DND-41 (cell line): Measurements from ENCODE around the gene HMG20A.

ENCODE experiments used
- ATAC-seq: fragments of 200-7000 bp; cut with Tn5 transposase; 3 replicates; pipeline ENCODE4 v1.9.1; 2021; ENCODE audit warnings: low read depth; ENCODE audit not compliant: insufficient read depth
- DNase-seq: peaks from one replicate; pipeline ENCODE4 v3.0.0-alpha.2; 2020
- H2AFZ ChIP-seq: 2 replicates; pipeline ENCODE4 v1.6.0; 2012; ENCODE audit warnings: low read depth, low read length
- H3K27ac ChIP-seq: 2 replicates; pipeline ENCODE4 v1.5.1; 2012; ENCODE audit warnings: low read length, inconsistent platforms
- H3K27me3 ChIP-seq: fragments of 200-600 bp; sonication (generic); 2 replicates; pipeline ENCODE4 v1.6.0; 2012; ENCODE audit warnings: low read length, mild to moderate bottlenecking, inconsistent platforms; ENCODE audit not compliant: insufficient read depth, poor library complexity
- H3K36me3 ChIP-seq: 2 replicates; pipeline ENCODE4 v1.5.1; 2012; ENCODE audit warnings: low read length, inconsistent platforms; ENCODE audit not compliant: insufficient read depth
- H3K4me1 ChIP-seq: 2 replicates; pipeline ENCODE4 v1.5.1; 2012; ENCODE audit warnings: mild to moderate bottlenecking, low read length; ENCODE audit not compliant: insufficient read depth
- H3K4me2 ChIP-seq: 2 replicates; pipeline ENCODE4 v1.6.0; 2012; ENCODE audit warnings: mild to moderate bottlenecking, moderate library complexity, low read length, inconsistent platforms; ENCODE audit not compliant: insufficient read depth
- H3K4me3 ChIP-seq, 2 experiments: fragments of 200-600 bp in 1 of 2; shearing (Covaris generic) in 1 of 2; 2 replicates each; pipeline ENCODE4 v1.5.1; 2012 to 2016; ENCODE audit warnings: inconsistent platforms in 2 of 2, low read length in 2 of 2, mild to moderate bottlenecking in 2 of 2, low read depth in 1 of 2, moderate library complexity in 1 of 2
- H3K79me2 ChIP-seq: 2 replicates; pipeline ENCODE4 v1.6.0; 2012; ENCODE audit warnings: low read length, inconsistent platforms; ENCODE audit not compliant: insufficient read depth
- H3K9ac ChIP-seq: 2 replicates; pipeline ENCODE4 v1.6.0; 2012; ENCODE audit warnings: low read depth, mild to moderate bottlenecking, inconsistent platforms, low read length, moderate library complexity
- H3K9me3 ChIP-seq: 2 replicates; pipeline ENCODE4 v1.5.1; 2012; ENCODE audit warnings: low read length, moderate library complexity, mild to moderate bottlenecking, inconsistent platforms; ENCODE audit not compliant: insufficient read depth, severe bottlenecking
- H4K20me1 ChIP-seq: 2 replicates; pipeline ENCODE4 v1.6.0; 2012; ENCODE audit warnings: low read length; ENCODE audit not compliant: insufficient read depth
- CTCF ChIP-seq: IDR thresholded peaks from 2 replicates; pipeline ENCODE4 v1.5.1; 2012; ENCODE audit warnings: borderline replicate concordance, low read length, moderate library complexity, mild to moderate bottlenecking; ENCODE audit not compliant: poor library complexity, severe bottlenecking; ENCODE audit errors: extremely low read depth
- EZH2 ChIP-seq: IDR thresholded peaks from 3 replicates; pipeline ENCODE4 v1.6.1; 2012; ENCODE audit warnings: borderline replicate concordance, low read depth, mild to moderate bottlenecking, moderate library complexity, low read length, inconsistent platforms; ENCODE audit not compliant: severe bottlenecking

The HMG20A gene

GRCh38 chr15:77516786-77517185, 96.1 kb downstream of the HMG20A start:
- Histone ChIP-seq H3K27ac (no peak overlapping the region), H3K4me1 (no peaks in the 10 kb centered on the region), H3K9me3 (no peaks in the 10 kb centered on the region), H3K4me2 (no peak overlapping the region), H3K79me2 (no peaks in the 10 kb centered on the region), H3K27me3 (no peaks in the 10 kb centered on the region), H3K9ac (no peak overlapping the region), H4K20me1 (no peaks in the 10 kb centered on the region), H3K4me3 (no peak overlapping the region), H3K36me3 (no peaks in the 10 kb centered on the region), H2AFZ (no peak overlapping the region)
- no peak for ATAC-seq
- no peak for DNase-seq
- TF ChIP-seq CTCF (no peak), EZH2 (no peak)

GRCh38 chr15:77517579-77517978, 96.9 kb downstream of the HMG20A start:
- no peaks in the 10 kb centered on the region for H3K9me3 ChIP-seq
- TF ChIP-seq CTCF (no peak), EZH2 (no peak)
- H4K20me1 ChIP-seq = no peaks in the 10 kb centered on the region
- no peaks in the 10 kb centered on the region for H3K36me3 ChIP-seq
- DNase-seq (no peak), ATAC-seq (no peak)
- no peak overlapping the region for H3K27ac ChIP-seq
- H3K4me3 ChIP-seq = no peak overlapping the region
- no peaks in the 10 kb centered on the region for H3K79me2 ChIP-seq
- no peak overlapping the region for H3K9ac ChIP-seq
- no peaks in the 10 kb centered on the region for H3K4me1 ChIP-seq
- H2AFZ ChIP-seq = no peak overlapping the region
- no peak overlapping the region for H3K4me2 ChIP-seq
- no peaks in the 10 kb centered on the region for H3K27me3 ChIP-seq

- TF ChIP-seq EZH2 (no peak), CTCF (no peak)
- Histone ChIP-seq H3K4me2 (no peak overlapping the region), H2AFZ (no peak overlapping the region), H3K36me3 (no peaks in the 10 kb centered on the region), H3K27me3 (no peaks in the 10 kb centered on the region), H4K20me1 (no peaks in the 10 kb centered on the region), H3K4me1 (no peaks in the 10 kb centered on the region), H3K79me2 (no peaks in the 10 kb centered on the region), H3K9ac (no peak overlapping the region), H3K4me3 (no peak overlapping the region), H3K9me3 (no peaks in the 10 kb centered on the region), H3K27ac (no peak overlapping the region)
- no peak for ATAC-seq
- no peak for DNase-seq
Measured at GRCh38 chr15:77518458-77518857, 97.8 kb downstream of the HMG20A start.

GRCh38 chr15:77519540-77519939, 98.9 kb downstream of the HMG20A start:
- no peaks in the 10 kb centered on the region for H3K9me3 ChIP-seq
- no peak overlapping the region for H2AFZ ChIP-seq
- H3K79me2 ChIP-seq = no peaks in the 10 kb centered on the region
- H4K20me1 ChIP-seq = no peaks in the 10 kb centered on the region
- no peak overlapping the region for H3K4me3 ChIP-seq
- no peak for DNase-seq
- no peaks in the 10 kb centered on the region for H3K36me3 ChIP-seq
- H3K4me2 ChIP-seq = no peak overlapping the region
- H3K9ac ChIP-seq = no peak overlapping the region
- H3K27ac ChIP-seq = no peak overlapping the region
- TF ChIP-seq EZH2 = no peak
- no peak for TF ChIP-seq CTCF
- H3K4me1 ChIP-seq = no peaks in the 10 kb centered on the region
- no peaks in the 10 kb centered on the region for H3K27me3 ChIP-seq
- no peak for ATAC-seq
